Activated T-helper 17 cell treated with anti-CD3 and anti-CD28 coated beads, Interleukin-2, amount 50 U/mL, for 72 hours (primary cell): ENCODE measurements around the gene COL18A1. TPM values are rescaled to one million over a fixed set of nuclear protein-coding genes. Genes with fewer than 3 reads are reported as not detected.

ENCODE experiments used
- ATAC-seq: fragments of 150-1000 bp; cut with Tn5 transposase; replicated peaks from 2 replicates; pipeline ENCODE4 v1.10.0; 2021; ENCODE audit warnings: mild to moderate bottlenecking, moderate library complexity
- H3K27ac Mint-ChIP-seq: one replicate; pipeline ENCODE4 v1.8.0; 2022; ENCODE audit warnings: mixed read lengths
- H3K27me3 Mint-ChIP-seq: one replicate; pipeline ENCODE4 v1.8.0; 2022; ENCODE audit warnings: mixed read lengths
- H3K36me3 Mint-ChIP-seq: one replicate; pipeline ENCODE4 v1.8.0; 2022; ENCODE audit warnings: low read depth, mild to moderate bottlenecking, mixed read lengths
- H3K4me1 Mint-ChIP-seq: one replicate; pipeline ENCODE4 v1.8.0; 2022; ENCODE audit warnings: mixed read lengths
- H3K4me3 Mint-ChIP-seq: one replicate; pipeline ENCODE4 v1.8.0; 2022; ENCODE audit warnings: mild to moderate bottlenecking, mixed read lengths
- H3K9me3 Mint-ChIP-seq: one replicate; pipeline ENCODE4 v1.8.0; 2022; ENCODE audit warnings: mixed read lengths
- total RNA-seq, 2 donors: library from RNA; stranded (reverse); gene quantifications; one replicate each; pipeline ENCODE4 v1.2.3, GENCODE V29; 2022

Gene COL18A1
- total RNA-seq, 2 donors from 2014 or later: 3.2 to 3.9 TPM

DNA sequence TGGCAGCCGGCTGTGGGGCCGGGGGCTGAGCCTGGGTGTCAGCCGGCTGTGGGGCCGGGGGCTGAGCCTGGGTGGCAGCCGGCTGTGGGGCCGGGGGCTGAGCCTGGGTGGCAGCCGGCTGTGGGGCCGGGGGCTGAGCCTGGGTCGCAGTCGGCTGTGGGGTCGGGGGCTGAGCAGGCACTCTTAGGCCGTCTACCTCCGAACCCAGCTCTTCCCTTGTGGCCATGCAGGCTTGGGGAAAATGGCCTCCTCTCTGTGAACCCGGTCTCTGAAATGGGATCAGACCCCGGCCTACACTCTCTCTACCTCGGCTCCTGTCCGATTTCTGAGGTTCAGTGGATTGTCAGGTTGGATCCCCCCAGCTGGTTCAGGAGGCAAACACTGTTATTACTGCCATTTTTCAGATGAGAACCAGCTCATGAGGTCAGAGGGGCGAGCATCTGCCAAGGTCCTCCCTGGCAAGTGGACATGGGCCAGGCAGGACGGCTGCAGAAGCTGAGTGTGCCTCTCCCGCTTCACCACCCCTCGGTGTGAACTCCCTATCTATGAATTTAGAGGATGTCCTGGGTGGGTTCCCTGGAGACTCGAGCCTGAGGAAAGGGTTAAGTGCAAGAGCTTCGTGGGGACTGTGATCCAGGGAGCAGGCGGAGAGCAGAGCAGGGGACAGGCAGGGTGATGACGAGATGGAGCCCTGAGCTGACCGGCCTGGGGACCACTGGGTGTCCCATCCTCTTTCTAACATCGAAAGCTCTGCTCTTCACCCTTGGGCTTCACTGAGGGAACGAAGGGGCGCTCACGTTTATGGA, 10.9 kb upstream of the COL18A1 start:
- no peak overlapping the region for H3K4me3 Mint-ChIP-seq
- H3K9me3 Mint-ChIP-seq: no peaks in the 10 kb centered on the region
- H3K27ac Mint-ChIP-seq: no peak overlapping the region
- H3K4me1 Mint-ChIP-seq: no peaks in the 10 kb centered on the region
- ATAC-seq: no peak
- H3K36me3 Mint-ChIP-seq: no peaks in the 10 kb centered on the region
- H3K27me3 Mint-ChIP-seq: peaks cover 18% of the 10 kb centered on the region

DNA sequence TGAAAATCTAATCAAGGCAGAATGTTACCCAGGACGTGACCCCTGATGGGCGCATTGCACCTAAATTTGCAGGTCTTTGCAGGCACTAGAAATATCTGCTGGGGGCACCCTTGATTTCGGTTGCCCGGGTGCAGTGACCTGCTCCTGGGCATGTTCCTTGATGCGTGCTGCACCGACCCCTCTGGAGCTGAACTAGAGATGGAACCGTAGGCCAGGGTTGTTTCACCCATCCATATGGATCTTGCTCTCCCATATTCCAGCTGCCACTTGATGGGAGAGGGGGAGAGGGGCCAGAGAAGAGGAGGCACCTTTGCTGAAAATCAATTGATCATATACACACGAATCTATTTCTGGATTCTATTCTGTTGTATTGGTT, 8.4 kb upstream of the COL18A1 start:
- H3K36me3 Mint-ChIP-seq: no peaks in the 10 kb centered on the region
- H3K4me3 Mint-ChIP-seq: no peak overlapping the region
- H3K4me1 Mint-ChIP-seq: no peaks in the 10 kb centered on the region
- ATAC-seq: no peak
- no peak overlapping the region for H3K27ac Mint-ChIP-seq
- peaks cover 30% of the 10 kb centered on the region for H3K27me3 Mint-ChIP-seq
- H3K9me3 Mint-ChIP-seq: peaks cover 5% of the 10 kb centered on the region

DNA sequence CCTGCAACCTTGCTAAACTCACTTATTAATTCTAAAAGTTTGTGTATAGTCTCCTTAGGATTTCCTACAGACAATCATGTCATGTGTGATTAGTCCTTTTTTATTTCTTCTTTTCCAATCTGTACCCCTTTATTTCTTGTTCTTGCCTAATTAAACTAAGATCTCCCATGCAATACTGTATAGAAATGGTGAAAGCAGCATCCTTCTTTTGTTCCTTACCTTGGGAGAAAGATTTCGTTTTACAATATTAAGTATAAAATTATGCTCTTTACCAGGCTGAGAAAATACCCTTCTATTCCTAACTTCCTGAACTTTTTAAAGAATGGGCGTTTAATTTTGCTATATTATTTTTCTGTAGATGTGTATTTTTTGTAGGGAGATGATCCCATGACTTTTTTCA, 7.6 kb upstream of the COL18A1 start:
- Mint-ChIP-seq H3K36me3 (no peaks in the 10 kb centered on the region), H3K27ac (no peak overlapping the region), H3K27me3 (peaks cover 34% of the 10 kb centered on the region), H3K4me3 (no peak overlapping the region), H3K9me3 (peaks cover 5% of the 10 kb centered on the region), H3K4me1 (no peaks in the 10 kb centered on the region)
- ATAC-seq: no peak

DNA sequence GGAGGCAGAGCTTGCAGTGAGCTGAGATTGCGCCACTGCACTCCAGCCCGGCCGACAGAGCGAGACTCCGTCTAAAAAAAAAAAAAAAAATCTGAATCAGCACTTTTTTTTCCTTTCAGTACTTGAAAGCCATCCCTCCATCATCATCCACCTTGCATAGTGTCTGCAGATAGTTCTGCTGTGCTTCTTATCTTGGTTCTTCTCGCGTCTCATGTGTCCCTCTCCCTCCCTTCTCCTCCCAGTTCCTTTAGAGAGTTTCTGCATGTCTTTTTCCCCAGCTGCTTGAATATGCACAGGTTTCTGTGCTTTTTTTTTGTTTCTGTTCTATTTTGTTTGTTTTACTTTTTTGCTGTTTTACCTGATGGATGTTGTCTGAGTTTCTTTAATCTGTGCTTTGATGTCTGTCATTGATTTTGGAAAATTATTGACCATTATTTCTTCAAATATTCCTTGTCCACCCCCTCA, 3.9 kb upstream of the COL18A1 start:
- H3K27ac Mint-ChIP-seq: no peak overlapping the region
- ATAC-seq: no peak
- peaks cover 50% of the 10 kb centered on the region for H3K27me3 Mint-ChIP-seq
- H3K4me1 Mint-ChIP-seq: peaks cover 4% of the 10 kb centered on the region
- peaks cover 5% of the 10 kb centered on the region for H3K9me3 Mint-ChIP-seq
- peaks cover 13% of the 10 kb centered on the region for H3K36me3 Mint-ChIP-seq
- H3K4me3 Mint-ChIP-seq: no peak overlapping the region

DNA sequence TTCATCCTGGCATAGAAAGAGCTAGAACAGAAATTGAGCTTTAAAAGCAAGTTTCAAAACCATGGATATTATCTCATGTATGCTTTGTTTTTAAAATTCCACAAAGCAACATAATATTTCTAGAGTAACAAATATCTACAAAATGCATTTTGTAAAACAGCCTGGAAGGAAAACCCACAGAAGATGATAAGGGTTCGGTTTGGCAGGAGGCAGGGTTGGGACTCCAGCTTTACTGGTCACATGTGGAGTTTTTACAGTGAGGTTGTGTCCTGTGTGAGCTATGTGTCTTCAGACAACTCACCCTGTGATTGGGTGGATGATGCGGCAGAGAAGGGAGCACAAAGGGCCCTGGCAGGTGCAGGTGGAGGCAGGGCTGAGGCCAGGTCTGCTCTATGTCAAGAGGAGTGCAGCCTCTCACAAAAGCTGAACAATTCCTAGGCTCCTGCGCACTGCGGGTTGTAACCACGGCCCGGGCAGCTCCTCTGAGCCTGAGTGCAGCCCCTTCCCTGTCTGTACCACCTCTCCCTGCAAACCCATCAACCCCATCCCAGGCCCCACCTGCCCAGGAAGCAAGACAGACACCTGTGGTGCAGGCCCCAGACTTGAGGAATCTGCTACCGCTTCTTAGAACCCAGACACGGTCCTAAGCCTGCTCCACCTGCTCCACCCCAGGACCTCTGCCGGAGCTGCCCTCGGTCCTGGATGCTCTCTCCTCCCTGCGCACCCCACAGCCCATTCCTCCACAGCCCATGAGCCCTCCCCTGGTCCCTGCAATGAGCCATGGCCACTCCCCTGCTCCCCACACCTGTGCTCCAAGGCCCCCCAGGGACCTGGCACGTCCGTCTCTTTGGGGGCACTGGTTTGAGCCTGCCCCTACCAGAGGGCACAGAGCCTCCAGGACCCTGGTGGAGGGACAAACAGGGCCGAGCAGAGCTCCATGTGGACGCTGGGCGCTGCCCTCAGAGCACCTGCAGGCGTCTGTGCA, 2.8 kb upstream of the COL18A1 start:
- Mint-ChIP-seq H3K9me3 (peaks cover 5% of the 10 kb centered on the region), H3K4me1 (peaks cover 4% of the 10 kb centered on the region), H3K27ac (no peak overlapping the region), H3K27me3 (peaks cover 49% of the 10 kb centered on the region), H3K4me3 (no peak overlapping the region), H3K36me3 (peaks cover 13% of the 10 kb centered on the region)
- no peak for ATAC-seq

DNA sequence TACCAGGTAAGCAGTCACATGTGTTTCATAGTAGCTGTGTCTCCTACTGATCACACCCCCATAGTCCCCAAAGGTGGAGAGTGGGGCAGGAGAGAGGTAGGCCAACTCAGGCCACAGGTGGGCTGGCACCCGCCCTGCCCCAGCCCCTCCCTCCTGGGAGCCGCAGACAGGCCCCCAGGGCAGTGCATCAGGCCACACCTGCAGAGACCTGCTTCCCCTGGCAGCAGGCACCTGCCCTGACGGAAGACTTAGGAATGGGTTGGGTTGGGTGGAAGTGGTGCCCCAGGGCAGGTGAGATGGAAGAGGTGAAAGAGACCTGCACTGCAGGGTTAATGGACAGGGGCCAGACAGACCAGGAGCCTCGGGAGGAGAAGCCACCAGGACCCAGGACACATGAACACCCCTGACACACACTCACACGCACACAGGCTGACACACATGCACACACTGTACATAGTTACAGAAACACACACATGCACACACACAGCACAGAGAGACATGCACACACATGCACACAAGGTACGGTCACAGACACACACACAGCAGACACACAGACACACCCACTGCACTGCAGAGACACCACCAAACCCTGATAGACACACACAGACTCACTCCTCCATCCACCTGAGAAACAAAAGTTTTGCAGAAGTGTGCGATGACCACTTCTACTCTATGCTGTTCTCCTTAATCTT, 1.7 kb upstream of the COL18A1 start:
- H3K4me3 Mint-ChIP-seq: peak overlapping the region; percentile 76
- peaks cover 13% of the 10 kb centered on the region for H3K36me3 Mint-ChIP-seq
- peaks cover 5% of the 10 kb centered on the region for H3K9me3 Mint-ChIP-seq
- ATAC-seq: no peak
- H3K27me3 Mint-ChIP-seq: peaks cover 50% of the 10 kb centered on the region
- H3K27ac Mint-ChIP-seq: no peak overlapping the region
- peaks cover 4% of the 10 kb centered on the region for H3K4me1 Mint-ChIP-seq

DNA sequence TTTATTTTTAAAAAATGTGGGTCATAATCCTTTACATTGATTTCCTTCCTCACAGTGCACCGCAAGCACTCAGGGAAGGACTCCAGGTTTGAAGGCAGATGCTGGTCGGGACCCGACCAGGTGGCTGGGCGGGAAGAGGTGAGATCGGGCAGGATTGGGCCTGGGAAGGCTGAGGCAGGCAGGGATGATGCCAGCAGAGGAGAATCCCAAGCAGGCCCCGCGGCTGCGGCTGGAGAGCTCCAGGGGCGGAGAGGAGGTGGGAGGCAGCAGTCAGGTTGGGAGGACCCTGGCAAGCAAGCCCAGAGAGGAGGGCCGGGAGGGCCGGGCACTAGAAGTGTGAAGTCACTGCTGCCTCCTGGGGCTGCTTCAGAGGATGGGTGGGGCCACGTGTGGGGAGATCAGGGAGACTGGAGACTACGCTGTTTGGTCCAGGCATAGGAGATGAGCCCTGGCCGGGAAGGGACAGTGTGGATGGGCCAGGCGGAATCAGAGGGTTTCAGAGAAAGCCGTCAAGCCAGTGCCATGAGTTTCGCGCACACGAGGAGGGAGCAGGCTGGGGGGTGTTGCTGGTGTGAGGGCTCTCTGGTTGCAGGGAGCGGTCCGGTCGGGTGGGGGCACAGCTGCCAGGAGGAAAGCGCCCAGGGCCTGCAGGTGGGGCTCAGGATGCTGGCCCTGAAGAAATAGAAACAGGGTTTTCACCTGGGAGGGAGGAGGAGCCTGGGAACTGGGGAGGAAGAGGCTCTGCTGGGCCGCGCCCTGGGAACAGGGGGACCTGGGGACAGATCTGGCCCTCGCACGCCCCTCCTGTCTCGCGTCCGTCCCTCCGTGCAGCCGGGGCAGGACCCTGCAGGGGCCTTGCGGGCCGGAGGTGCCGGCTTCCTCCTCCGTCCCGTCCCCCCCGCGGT, 888 bp upstream of the COL18A1 start:
- Mint-ChIP-seq H3K4me1 (peaks cover 4% of the 10 kb centered on the region), H3K27me3 (peaks cover 48% of the 10 kb centered on the region), H3K27ac (no peak overlapping the region), H3K4me3 (peak overlapping the region; percentile 76), H3K36me3 (peaks cover 13% of the 10 kb centered on the region), H3K9me3 (peaks cover 5% of the 10 kb centered on the region)
- ATAC-seq: no peak

DNA sequence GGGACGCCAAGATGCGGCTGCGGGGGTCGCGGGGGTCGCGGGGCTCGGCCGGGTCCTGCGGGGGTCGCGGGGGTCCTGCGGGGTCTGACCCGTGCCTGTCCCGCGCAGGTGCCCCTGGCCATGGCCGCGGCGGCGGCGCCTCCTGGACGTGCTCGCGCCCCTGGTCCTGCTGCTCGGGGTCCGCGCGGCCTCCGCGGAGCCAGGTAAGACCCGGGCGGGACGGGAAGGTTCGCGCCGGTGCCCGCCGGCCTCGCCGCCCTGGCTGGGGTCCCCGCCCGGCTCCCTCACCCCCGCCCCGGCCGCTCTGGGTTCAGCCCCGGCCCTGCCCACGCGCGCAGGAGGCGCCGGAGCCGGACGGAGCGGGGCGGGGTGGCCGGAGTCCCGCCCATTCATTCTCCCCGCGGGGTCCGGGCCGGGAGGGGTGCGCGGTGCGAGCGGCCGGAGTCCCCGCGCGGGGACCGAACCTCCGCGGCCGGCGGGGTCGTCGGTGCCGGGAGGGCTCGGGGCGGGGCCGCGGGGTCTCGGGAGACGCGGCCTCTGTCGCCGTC, 380 bp downstream of the COL18A1 start:
- Mint-ChIP-seq H3K9me3 (peaks cover 5% of the 10 kb centered on the region), H3K4me3 (no peak overlapping the region), H3K27ac (no peak overlapping the region), H3K27me3 (peaks cover 40% of the 10 kb centered on the region), H3K36me3 (peaks cover 13% of the 10 kb centered on the region), H3K4me1 (peaks cover 4% of the 10 kb centered on the region)
- peak; percentile 34 for ATAC-seq

DNA sequence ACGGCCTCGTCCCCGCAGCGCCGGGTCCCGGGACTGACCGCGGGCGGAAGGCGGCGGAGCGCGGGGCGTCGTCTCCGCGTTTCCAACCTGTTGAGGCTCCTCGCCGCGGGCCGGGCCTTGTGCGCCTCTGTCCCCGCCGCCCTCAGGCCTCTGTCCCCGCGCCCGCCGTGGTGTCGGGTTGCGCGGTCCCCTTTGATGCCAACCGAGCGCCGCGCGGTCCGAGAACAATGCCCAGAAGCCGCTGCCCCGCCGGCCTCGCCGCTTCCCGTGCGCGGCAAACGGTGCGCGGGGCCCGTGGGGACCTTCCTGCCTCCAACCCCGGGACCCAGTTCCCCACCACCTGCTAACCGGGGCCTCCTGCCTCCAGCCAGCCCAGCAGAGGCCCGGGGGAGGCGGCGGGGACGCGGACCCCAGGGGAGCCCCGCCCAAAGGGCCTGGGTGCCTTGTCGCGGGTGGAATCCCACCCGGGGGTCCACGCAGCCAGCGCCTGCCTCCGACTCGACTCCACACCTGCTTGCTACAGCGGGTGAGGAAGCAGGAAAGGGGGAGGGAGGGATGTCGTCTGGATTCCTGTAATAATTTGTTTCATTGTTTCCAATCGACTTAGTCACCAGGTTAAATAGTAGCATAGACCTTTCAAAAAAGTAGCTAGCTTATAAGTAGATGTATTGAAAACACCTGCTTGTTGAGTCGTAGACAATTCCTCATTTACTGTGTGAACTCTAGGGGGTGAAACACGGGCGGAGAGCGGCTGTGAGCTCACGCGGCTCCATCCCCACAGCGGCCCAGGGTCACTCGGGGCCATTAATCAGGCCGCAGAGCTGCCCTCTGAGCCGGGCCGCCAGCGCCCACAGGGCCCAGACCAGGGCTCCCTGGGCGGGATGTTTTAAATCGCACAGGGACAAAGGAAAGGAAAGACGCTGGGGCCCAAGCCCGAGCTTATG, 1.1 kb downstream of the COL18A1 start:
- Mint-ChIP-seq H3K27ac (no peak overlapping the region), H3K4me3 (peak overlapping the region; percentile 31), H3K27me3 (peaks cover 37% of the 10 kb centered on the region), H3K36me3 (peaks cover 13% of the 10 kb centered on the region), H3K9me3 (peaks cover 4% of the 10 kb centered on the region), H3K4me1 (peaks cover 4% of the 10 kb centered on the region)
- ATAC-seq: peak; percentile 15

DNA sequence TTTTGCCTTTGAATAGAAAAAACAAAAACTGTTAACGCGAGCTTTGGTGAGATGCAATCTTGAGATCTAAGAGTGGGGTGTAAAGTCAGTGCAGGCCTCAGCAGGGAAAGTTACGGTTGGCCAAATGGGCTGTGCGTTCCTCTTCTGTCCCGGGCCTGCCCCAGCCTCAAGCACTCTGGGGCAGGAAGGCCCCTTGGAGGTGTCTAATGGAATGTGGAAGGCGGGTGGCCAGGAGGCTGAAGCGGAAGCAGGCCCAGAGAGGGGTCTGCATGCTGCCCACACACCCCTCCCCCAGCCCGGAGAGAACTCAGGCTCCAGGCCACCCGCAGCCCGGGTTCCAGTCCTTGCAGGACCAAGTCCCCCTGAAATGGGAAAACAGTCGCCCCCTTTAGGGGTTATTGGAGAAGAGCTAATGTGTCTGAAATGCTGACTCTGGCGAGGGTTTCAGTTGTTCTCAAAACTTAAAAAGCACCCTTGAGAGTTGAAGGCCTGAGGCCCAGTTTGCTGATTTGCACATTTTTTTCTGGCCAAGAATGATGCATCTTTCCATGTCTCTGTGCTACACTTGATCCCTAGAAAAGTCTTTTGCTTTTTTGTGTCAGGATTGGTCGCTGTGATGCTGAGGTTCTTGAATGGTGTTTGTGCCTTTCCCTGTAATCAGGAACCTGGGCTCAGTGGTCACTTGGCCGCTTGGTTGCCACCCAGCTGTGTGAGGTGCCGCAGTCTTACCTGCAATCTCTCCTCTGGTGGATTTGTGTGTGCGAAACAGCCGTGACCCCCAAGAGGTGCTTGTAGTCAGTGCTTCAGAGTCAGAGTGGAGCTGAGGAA, 2.0 kb downstream of the COL18A1 start:
- no peak overlapping the region for H3K27ac Mint-ChIP-seq
- peak overlapping the region; percentile 31 for H3K4me3 Mint-ChIP-seq

DNA sequence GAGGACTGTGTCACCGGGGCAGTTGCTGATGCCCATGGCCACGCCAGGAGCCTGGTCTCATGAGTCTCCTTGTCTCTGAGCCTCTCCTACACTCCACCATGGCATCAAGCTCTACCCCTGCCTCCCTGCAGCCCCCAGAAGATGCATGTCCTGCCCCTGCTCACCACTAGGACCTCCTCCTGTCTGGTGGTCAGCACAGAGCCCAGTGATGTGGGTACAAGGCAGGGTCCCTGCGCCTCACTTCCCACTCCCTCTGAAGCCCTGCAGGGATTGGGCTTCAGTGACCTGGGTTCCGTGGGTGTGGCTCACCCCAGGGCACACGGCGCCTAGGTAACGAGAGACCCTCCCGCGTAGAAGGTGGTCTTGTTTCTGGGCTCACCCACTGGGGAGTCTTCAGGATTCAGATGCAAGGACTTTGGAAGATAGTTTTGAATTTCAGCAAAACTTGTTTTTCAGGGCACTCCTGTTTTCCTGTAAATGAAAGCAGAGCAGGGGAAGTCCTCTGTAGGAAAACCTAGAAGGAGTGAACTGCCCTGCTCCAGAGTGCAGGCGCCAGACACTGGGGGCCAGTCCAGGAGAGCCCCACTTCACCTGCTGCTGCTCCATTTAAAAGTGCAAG, 2.8 kb downstream of the COL18A1 start:
- Mint-ChIP-seq H3K27me3 (peaks cover 25% of the 10 kb centered on the region), H3K4me1 (peaks cover 4% of the 10 kb centered on the region), H3K4me3 (no peak overlapping the region), H3K36me3 (peaks cover 13% of the 10 kb centered on the region), H3K27ac (no peak overlapping the region), H3K9me3 (no peaks in the 10 kb centered on the region)
- no peak for ATAC-seq

More for the DNA sequence above, 2.0 kb downstream of the COL18A1 start:
- peaks cover 13% of the 10 kb centered on the region for H3K36me3 Mint-ChIP-seq
- peaks cover 4% of the 10 kb centered on the region for H3K4me1 Mint-ChIP-seq
- H3K9me3 Mint-ChIP-seq: no peaks in the 10 kb centered on the region
- no peak for ATAC-seq
- H3K27me3 Mint-ChIP-seq: peaks cover 28% of the 10 kb centered on the region
